ENCODE results near the gene KCNJ11. TPM values are rescaled to one million over a fixed set of nuclear protein-coding genes. Genes with fewer than 3 reads are reported as not detected.

KCNJ11 gene
- polyA plus RNA-seq, 1 donor: 2.6 TPM

DNA sequence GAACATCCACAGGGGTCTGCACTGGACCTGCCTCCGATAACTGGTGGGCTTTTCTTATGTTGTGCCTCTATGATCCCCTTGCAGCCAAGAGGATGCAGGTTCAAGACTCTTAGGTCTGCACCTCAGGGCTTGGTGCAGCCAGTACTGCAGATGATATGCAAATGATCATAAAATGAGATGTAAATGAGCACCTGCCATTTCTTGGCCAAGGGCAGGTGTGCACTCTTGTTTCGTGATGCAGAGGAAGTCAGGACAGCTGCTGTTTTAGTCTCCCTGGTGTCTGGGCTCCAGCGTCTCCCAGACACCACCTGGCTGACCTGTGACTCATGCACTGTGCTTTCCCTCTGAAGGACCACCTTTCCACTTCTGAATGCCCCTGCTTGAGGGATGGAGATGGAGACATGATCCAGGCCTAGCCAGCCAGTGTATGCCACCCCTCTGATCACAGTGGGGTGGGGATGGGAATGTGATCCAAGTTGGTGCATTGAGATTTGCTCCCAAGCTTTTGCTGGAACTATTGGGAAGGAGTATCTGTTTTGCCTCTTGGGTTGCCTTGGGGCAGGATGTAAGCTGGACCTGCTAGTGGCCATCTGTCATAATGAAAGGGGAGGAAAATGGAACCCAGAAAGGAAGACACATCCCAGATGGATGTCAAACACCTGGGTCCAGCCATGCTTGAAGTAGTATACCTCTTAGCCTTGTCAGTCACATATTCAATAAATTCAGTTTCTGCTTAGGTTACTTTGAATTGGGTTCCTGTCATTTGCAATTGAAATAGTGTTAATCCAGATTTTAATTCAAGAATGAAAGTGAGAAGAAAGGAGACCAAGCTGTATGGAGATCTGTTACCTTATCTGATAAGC, 3.3 kb upstream of the KCNJ11 start:
- no peak for DNase-seq

GRCh38 chr11:17389957-17390649, 1.6 kb upstream of the KCNJ11 start:
- no peak for DNase-seq

- peak; percentile 77 for DNase-seq
Measured at GRCh38 chr11:17389211-17389956, 925 bp upstream of the KCNJ11 start.

GRCh38 chr11:17387811-17388210, 648 bp downstream of the KCNJ11 start:
- no peak for DNase-seq

DNA sequence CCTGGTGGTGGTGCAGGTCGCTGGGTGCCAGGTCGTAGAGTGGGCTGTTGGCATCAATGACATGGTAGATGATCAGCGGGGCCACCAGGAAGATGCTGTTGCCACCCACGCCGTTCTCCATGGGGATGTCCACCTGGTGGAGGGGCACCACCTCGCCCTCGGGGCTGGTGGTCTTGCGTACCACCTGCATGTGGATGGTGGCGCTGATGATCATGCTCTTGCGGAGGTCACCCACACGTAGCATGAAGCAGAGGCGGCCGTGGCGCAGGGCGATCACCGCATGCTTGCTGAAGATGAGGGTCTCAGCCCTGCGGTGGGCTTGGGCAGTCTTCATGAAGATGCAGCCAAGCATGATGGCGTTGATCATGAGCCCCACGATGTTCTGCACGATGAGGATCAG, 1.2 kb downstream of the KCNJ11 start:
- DNase-seq: no peak

GRCh38 chr11:17386331-17387084, 2.0 kb downstream of the KCNJ11 start:
- DNase-seq: no peak

DNA sequence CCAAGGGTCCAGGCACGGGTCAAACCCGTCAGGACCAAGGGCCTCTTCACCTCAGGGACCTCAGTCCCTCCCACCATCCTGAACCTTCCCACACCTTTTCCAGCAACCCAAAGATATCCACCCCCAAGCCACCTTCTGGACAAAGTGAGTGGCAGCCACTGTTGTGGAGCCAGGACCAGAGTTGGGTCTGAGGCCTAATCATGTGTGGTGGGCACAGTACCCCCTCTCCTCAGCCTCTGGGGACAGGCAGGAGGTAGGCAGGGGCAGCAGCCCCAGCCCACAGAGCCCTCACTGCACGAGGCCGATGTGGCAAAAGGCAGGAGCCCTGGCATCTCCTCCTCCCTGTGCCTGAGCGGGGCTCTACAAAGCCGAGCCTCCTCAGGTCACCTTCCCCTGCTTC, 2.5 kb downstream of the KCNJ11 start:
- DNase-seq: no peak

GRCh38 chr11:17385492-17385891, 3.0 kb downstream of the KCNJ11 start:
- DNase-seq: no peak

- peak; percentile 85 for DNase-seq
Measured at GRCh38 chr11:17384002-17384511, 4.4 kb downstream of the KCNJ11 start.

DNA sequence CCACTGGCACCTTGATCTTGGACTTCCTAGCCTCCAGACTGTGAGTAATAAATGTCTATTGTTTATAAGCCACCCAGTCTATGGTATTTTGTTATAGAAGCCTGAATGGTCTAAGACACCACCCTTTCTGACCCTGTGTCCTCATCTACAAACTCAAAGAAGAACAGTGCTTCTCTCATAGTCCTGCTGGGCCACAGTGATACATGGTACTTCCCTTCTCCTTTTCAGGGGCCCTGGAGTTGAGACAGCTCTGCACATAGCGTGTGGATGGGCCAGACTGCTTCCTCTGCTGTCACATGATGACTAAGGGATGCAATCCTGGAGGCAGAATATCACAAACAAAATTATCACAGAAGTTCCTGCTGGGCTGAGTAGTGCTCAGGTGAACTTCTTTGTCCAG, 5.0 kb downstream of the KCNJ11 start:
- DNase-seq: no peak

DNA sequence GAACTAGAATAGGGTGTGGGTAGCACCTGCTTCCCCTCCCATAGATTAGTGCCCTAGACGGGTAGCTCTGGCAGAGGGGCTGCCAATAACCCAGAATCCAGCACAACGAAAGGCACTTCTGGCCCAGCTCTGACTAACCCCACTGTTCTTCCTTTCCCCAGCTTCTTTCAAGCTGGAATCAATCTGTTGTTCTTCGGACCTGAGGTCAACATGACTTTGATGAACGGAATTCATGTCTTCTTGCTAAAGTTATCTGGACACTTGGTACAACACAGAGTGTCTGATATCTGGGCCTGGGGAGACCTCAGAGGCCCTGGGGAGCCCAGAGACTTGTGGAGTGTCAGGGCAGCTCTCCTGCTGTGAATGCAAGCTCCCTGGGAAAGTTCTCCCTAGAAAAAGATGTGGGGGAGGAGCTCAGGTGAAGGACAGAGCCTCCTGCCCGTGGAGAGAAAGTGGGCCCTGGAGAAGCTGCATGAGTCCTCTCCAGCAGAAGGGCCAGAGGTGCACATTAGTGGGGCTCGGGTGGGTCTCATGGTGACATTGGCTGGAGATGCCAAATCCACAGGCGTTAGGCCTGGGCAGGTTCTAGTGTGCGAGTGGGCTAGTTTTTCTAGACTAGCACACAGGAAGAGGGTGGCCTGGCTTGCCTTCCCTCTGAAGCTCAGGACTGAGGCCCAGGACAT, 6.3 kb downstream of the KCNJ11 start:
- DNase-seq: no peak

DNA sequence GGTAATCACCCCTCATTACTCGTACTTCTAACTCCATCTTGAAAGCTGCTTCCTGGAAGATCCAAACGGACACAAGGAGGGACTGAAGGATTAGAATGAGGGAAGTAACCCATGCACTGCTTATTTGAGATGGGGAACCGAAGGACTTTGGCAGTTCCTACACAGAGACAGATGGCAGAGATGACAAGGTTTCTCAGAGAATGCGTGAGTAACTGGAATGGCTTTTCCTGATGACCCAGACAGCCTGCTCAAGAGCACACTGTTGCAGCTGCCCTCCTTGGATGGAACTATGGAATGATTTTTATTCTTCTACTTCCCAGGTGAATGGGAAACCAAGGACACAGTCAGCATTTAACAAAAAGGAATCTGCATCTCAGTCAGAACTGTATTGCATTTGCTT, 7.3 kb downstream of the KCNJ11 start:
- no peak for DNase-seq

DNA sequence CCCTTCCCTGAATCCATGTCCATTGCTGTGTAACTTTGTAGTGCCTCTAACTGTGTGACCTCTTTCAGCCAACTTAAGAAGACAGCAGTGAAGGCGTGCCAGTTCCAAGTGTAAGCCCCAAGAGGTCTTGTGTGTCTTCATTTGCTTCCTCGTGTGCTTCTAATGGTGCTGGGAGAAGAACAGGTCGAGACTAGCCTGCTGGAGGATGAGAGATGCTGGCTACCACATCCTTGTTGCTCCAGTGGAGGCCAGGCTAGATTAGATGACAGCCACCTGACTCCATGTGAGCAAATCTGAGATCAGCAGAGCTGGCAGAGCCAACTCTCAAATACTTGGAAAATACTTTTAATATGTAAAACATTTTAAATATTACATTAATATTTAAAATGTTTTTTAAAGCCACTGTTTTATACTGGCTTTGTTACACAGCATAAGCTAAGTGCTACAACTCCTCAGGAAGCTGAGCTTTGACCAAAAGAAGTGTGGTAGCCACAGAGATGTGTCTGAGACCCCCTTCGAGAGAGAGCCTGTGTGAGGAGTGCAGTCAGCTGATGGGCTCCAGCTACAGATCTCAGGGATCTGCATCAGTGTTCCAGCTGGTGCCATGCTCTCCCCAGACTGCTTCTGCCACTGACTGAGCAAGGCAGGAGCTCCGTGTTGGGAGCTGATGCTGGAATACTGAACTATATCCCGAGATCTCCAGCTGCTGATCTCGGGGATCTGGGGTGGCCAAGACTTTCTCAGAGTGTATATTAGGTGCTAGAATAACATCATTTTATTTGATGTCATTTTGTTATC, 8.9 kb downstream of the KCNJ11 start:
- DNase-seq: no peak

- DNase-seq: no peak
Measured at GRCh38 chr11:17378655-17379054, 9.8 kb downstream of the KCNJ11 start.

DNA sequence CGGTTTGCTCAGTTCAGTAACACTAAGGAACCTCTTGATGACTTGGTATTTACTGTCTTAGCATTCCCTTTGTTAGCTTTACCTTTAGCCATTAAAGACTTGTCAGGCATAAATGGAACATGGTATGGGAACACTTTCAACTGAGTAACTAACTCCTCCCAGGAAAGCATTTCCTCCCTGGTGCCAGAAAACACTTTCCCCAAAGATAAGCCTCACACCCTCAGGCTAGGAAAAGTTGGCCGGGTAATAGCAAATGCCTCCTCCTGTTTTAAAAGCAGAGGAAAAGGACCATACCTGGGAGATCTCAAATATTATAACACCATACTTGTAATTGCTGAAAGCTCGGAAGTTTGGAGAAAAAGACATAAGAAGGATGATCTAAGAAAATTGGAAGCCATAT, 12.0 kb downstream of the KCNJ11 start:
- DNase-seq: no peak

GRCh38 chr11:17375547-17375946, 12.9 kb downstream of the KCNJ11 start:
- no peak for DNase-seq

DNA sequence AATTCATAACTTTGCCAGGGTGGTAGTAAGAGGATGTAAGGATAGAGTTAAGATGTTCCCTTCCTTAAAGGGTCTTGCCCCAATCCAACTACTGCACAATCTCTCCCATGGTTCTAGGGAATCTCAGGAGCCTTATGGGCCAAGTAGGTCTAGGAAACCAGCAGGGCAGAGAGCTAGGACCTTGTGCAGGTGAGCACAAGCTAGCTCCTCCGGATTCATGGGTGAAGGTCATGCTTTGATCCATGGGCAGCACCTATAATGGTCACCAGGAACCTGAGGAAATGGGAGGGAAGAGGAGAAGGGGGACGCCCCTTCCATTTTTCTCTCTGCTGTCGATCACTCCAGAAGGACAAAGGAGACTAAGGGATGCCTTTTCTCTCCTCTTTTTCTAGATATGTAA, 16.8 kb downstream of the KCNJ11 start:
- DNase-seq: no peak

DNA sequence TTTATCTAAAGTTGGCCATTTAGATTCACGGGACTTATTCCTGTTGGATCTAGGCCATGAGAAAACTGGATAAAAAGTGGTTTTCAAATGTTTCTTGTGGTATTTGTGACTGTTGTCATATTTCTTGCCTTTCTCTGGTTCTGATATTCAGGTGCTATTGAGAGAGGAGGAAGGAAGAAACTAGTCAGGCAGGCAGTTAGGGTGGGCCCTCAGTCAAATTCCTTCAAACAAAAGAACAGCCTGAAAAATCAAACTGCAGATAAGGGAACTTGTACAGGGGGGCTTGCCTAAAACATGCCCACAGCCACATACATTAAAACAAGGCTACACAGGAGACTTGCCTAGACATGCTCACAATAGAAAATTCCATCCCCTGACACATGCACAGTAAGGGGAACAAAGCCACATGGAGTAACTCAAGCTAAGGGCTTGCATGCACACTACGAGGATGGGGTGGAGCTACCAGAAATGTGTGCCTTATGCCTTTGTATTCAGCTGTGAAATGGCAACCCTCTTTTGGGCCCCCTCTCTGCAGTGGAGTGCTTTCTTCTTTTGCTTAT, 18.7 kb downstream of the KCNJ11 start:
- DNase-seq: no peak

DNA sequence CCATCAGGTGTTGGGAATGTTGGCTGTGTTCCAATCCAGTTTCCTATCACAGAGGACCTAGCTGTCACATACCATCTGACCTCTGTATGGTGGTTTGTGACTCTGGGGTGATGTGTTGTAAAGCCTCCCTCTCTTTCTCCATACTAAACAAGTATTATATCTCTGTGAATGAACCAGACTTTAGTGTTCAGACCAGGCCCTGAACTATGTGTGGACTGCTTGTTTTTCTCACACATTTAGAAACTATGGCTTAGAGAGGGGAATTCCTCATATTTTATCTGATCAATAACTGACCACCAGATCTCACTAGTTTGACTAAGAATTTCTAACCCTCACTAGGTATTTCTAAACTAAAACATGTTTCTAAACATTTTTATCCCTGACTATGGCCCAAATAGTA, 19.4 kb downstream of the KCNJ11 start:
- DNase-seq: no peak

DNA sequence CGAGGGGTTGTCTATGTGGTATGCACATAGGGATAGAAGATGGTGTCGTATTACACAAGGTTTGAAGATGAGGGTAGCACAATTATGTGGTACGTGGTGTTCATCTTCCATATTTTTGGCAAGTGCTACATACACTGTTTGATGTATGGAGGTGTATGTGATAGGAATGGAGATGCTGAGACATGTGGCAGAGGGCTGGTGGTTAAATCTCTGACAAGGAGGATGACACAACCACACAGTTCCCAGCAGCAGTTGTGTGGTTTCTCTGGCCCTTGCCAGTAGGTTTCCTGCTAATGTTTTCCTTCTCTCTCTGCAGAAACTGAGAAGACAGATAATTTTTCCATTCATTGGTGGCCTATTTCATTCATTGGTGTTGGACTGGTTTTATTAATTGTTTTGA, 19.9 kb downstream of the KCNJ11 start:
- DNase-seq: no peak

Measured in left kidney (tissue), 2 donors.